Mesodermal cell (in vitro differentiated cells): ENCODE results near the gene AMMECR1. TPM values are rescaled to one million over a fixed set of nuclear protein-coding genes. Genes with fewer than 3 reads are reported as not detected.
A peak's percentile ranks its signal among the peaks of the same experiment; 100 is the strongest.
"Not testable (repeated sequence)": the region's sequence is repeated elsewhere in the genome, so short reads cannot be mapped to it uniquely, and the experiment has no call there.

Experiments used
- H3K27ac ChIP-seq: 2 replicates; pipeline ENCODE4 v1.7.0; 2013; ENCODE audit warnings: mild to moderate bottlenecking, low read depth, low read length, moderate library complexity; ENCODE audit not compliant: severe bottlenecking
- H3K36me3 ChIP-seq: 2 replicates; pipeline ENCODE4 v1.7.1; 2013; ENCODE audit warnings: mild to moderate bottlenecking, low read length, moderate library complexity; ENCODE audit not compliant: control insufficient read depth, insufficient read depth
- H3K4me1 ChIP-seq: one replicate; pipeline ENCODE4 v1.7.1; 2013; ENCODE audit warnings: mild to moderate bottlenecking, low read length; ENCODE audit not compliant: insufficient read depth, control insufficient read depth, poor library complexity, severe bottlenecking
- H3K4me3 ChIP-seq: 2 replicates; pipeline ENCODE4 v1.7.0; 2013; ENCODE audit warnings: low read length, control low read depth, mild to moderate bottlenecking; ENCODE audit not compliant: insufficient read depth, poor library complexity, severe bottlenecking; ENCODE audit errors: extremely low read depth
- H3K9me3 ChIP-seq: 2 replicates; pipeline ENCODE4 v1.7.1; 2013; ENCODE audit warnings: mild to moderate bottlenecking, low read length, moderate library complexity; ENCODE audit not compliant: control insufficient read depth
- WGBS, 2 experiments: methylation state at CpG; one replicate each; pipeline ENCODE4 v1.1.5; 2013; ENCODE audit warnings: missing lambda C conversion rate in 2 of 2; ENCODE audit not compliant: insufficient coverage in 2 of 2; 5-methylcytosine and 5-hydroxymethylcytosine counted together
- polyA plus RNA-seq, 2 experiments: library from polyadenylated mRNA; stranded (reverse); fragments of 50-300 nt; gene quantifications; one replicate each; pipeline ENCODE4 v1.2.3, GENCODE V29; 2013

Gene AMMECR1
- polyA plus RNA-seq (2013, experiment 1 of 2), result 11.5 TPM
- polyA plus RNA-seq (2013, experiment 2 of 2), result 11.7 TPM

DNA sequence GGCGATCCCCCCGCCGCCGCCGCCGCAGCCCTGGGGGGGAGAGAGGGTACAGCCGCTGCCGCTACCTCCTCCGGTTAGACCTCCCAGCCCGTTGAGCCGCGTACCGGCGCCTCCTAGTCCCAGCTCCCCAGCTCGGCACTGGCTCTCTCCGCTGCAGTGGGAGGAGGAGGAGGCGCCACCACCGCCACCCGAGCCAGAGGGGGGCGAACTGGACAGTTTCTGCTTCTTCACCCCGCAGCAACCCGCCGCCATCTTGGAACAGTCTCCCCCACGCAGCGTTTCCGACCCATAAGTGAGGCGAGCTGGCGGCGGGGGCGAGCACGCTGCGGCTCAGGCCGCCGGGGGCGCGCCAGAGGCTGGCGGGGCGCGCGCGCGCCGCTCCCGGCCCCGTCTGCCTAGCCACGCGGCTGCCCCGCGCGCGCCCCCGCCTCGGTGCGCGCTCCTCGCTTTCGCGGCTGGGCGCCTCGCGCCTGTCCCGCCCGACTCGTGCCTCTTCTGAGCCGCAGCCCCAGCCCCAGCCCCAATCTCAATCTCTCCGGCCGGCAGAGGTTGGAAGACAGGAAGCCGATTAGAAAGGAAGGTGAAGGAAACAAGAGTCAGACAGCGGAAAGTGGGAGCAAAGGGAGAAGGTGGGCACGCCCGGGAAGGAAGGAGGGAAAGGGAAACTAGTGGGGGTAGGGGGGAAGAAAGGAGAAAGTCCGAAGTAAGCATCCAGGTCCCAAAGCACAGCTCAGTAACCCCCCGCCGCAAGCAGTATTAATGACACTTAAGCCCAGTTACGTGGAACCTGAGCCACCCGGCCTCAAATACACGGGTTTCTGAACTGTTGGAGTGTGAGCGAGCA is at the start of gene AMMECR1:
TSS of gene AMMECR1 (minus strand) at position 266 of the 844 bp plus-strand sequence. CDS start at position 252, 14 bp downstream.
- 2% methylated on average over 17 of the region's 78 CpGs; no CpG with 5 or more reads in 1 of the 2 experiments for WGBS, 2 experiments
- H3K4me3 ChIP-seq, result peak within 1 kb of the TSS; percentile 65
- peaks cover 2% of the 10 kb centered on the region for H3K4me1 ChIP-seq
- H3K36me3 ChIP-seq, result no peaks in the 10 kb centered on the region
- H3K27ac ChIP-seq, result peak within 1 kb of the TSS; percentile 69
- no peaks in the 10 kb centered on the region for H3K9me3 ChIP-seq

DNA sequence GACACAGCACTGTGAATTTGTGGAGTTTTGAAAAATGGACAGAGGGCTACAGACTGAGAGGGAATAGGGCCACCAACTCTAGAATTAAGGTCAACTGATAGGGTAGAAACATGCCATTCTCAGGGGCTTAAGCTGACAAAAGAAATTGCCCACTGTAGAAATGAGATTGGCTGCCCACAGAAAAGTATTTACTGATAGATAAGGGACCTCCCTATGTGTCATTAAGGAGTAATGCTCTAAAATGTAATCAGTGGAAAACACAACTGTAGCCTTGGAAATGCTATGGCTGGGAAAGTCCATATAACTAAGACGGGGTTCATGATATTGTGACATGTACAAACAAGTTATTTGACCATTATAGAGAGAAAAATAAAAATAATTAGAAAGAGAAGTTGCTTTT is 45.4 kb upstream of the AMMECR1 start:
- WGBS, 2 experiments, result no CpG with 5 or more reads among the region's 1 CpG
- Histone ChIP-seq H3K4me1 (no peaks in the 10 kb centered on the region), H3K36me3 (no peaks in the 10 kb centered on the region), H3K9me3 (no peaks in the 10 kb centered on the region), H3K4me3 (no peak overlapping the region), H3K27ac (no peak overlapping the region)

GRCh38 chrX:110359273-110359672 is 41.4 kb upstream of the AMMECR1 start:
- no peaks in the 10 kb centered on the region for H3K4me1 ChIP-seq
- no peak overlapping the region for H3K27ac ChIP-seq
- no peaks in the 10 kb centered on the region for H3K9me3 ChIP-seq
- H3K36me3 ChIP-seq, result no peaks in the 10 kb centered on the region
- no peak overlapping the region for H3K4me3 ChIP-seq
- WGBS, 2 experiments, result no CpG with 5 or more reads among the region's 1 CpG

DNA sequence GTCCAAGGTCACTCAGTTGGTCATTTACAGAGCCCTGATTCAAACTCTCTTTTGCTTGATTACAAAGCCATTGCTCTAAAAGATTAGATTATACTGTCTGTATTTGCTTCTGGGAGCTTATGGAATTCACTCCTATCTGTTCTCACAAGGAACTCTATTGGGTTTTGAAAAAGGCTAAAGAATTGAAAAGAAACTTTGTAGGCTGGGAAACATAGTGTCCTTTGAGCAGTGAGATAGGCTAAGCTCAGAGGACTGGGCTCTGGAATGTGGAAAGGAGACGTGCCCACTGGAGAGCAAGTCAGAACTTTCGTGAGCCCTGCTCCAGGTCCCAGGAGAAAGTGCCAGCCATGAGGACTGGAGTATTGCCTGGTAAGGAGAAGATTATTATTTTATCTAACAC is 40.7 kb upstream of the AMMECR1 start, which contains the start of gene RTL9:
TSS of gene RTL9 (plus strand) at position 301 of the 400 bp plus-strand sequence. CDS start 91,770 bp downstream, outside the sequence.
- H3K4me1 ChIP-seq, result no peaks in the 10 kb centered on the region
- WGBS, 2 experiments, result no CpG with 5 or more reads among the region's 2 CpGs
- no peaks in the 10 kb centered on the region for H3K9me3 ChIP-seq
- no peaks in the 10 kb centered on the region for H3K36me3 ChIP-seq
- H3K27ac ChIP-seq, result no peak within 1 kb of the TSS
- no peak within 1 kb of the TSS for H3K4me3 ChIP-seq

GRCh38 chrX:110346681-110347080 is 28.8 kb upstream of the AMMECR1 start:
- no peaks in the 10 kb centered on the region for H3K36me3 ChIP-seq
- H3K27ac ChIP-seq, result no peak overlapping the region
- H3K4me3 ChIP-seq, result no peak overlapping the region
- no peaks in the 10 kb centered on the region for H3K4me1 ChIP-seq
- 30% methylated on average over 2 of the region's 17 CpGs; no CpG with 5 or more reads in 1 of the 2 experiments for WGBS, 2 experiments
- no peaks in the 10 kb centered on the region for H3K9me3 ChIP-seq

DNA sequence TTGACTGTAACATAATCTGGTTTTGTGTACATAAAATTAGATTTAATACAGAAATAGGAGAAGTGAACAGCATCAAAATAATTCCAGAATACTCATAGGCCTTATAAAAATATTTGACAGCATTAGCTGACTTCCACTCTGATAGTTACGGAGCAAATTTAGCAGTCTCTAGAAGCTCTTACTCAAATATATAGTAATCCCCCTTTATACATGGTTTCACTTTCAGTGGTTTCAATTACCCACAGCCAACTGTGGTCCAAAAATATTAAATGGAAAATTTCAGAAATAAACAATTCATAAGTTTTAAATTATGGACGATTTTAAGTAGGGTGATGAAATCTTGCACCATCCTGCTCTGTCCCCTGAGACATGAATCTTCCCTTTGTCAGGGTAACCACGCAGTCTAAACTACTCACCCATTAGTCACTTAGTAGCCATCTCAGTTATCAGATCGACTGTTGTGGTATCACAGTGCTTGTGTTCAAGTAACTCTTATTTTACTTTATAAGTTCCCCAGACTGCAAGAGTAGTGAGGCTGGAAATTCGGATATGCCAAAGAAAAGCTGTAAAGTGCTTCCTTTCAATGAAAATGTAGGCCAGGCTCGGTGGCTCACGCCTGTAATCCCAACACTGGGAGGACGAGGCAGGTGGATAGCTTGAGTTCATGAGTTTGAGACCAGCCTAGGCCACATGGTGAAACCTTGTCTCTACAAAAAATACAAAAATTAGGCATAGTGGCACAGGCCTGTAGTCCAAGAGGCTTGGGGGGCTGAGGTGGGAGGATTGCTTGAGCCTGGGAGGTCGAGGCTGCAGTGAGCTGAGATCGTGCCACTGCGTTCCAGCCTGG is 23.5 kb upstream of the AMMECR1 start:
- Histone ChIP-seq H3K36me3 (no peaks in the 10 kb centered on the region), H3K9me3 (no peaks in the 10 kb centered on the region), H3K27ac (peak overlapping the region; percentile 80), H3K4me3 (no peak overlapping the region), H3K4me1 (no peaks in the 10 kb centered on the region)
- whole genome bisulfite sequencing, 2 experiments, result 83% methylated on average over 1 of the region's 11 CpGs; no CpG with 5 or more reads in 1 of the 2 experiments

DNA sequence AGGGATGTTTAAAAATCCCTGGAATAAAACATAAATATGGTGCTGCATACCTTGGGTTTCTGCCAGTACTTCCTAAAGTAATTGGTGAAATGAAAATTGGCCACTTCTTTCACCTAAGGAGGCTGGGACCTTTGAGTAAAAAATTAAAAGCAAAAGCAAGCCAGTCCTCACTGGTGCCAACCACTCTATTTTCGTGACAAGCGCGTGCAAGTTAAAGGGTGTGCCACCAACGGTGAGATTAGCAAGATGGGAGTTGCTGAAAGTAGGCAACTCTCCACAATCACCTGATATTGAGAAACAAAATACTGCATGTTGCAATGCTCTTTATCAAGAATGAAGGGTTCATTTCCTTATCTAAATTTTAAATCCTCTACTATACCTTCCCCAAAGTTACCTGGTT is 21.1 kb upstream of the AMMECR1 start:
- Histone ChIP-seq H3K9me3 (no peaks in the 10 kb centered on the region), H3K27ac (no peak overlapping the region), H3K4me3 (no peak overlapping the region), H3K36me3 (no peaks in the 10 kb centered on the region), H3K4me1 (no peaks in the 10 kb centered on the region)
- WGBS, 2 experiments, result no CpG with 5 or more reads among the region's 4 CpGs

- H3K4me1 ChIP-seq, H3K9me3 ChIP-seq, H3K4me3 ChIP-seq, H3K36me3 ChIP-seq, H3K27ac ChIP-seq: not testable (repeated sequence)
- WGBS, 2 experiments, result no CpG with 5 or more reads among the region's 1 CpG
Observed at GRCh38 chrX:110333458-110333857, 15.6 kb upstream of the AMMECR1 start.

DNA sequence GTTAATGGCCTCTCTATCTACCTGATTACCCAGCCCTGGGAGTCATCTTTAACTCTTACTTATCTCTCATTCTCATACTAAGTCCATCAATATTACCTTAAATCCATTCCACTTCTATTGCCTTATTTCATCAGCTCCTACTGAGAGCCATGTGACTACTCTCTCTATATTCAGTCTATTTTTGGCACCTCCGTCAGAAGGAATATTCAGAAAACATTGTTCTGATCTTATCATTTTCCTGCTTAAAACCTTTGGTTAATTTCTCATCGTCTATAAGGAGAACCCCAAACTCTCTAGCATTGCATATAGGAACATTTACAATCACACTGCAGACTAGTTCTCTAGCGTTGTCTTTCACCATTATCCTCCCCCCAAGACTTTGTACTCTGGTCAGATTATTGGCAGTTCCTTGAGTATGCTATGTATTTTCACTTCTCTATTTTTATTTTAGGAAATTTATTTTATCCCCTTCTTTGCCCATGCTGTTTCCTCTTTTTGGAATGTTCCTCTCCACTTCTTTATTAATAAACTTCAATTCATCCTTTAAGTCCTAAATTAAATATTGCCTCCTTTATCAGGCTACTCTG is 13.7 kb upstream of the AMMECR1 start:
- Histone ChIP-seq H3K9me3 (no peaks in the 10 kb centered on the region), H3K36me3 (no peaks in the 10 kb centered on the region), H3K4me1 (no peaks in the 10 kb centered on the region), H3K4me3 (no peak overlapping the region), H3K27ac (no peak overlapping the region)
- 90% methylated on average over 2 of the region's 3 CpGs; no CpG with 5 or more reads in 1 of the 2 experiments for WGBS, 2 experiments

DNA sequence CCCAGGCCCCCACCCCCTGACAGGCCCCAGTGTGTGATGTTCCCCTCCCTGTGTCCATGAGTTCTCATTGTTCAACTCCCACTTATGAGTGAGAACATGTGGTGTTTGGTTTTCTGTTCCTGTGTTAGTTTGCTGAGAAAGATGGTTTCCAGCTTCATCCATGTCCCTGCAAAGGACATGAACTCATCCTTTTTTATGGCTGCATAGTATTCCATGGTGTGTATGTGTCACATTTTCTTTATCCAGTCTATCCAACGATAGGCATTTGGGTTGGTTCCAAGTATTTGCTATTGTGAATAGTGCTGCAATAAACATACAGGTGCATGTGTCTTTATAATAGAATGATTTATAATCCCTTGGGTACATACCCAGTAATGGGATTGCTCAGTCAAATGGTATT is 10.7 kb upstream of the AMMECR1 start:
- not testable (repeated sequence) for H3K27ac ChIP-seq, H3K9me3 ChIP-seq, H3K36me3 ChIP-seq, H3K4me3 ChIP-seq, H3K4me1 ChIP-seq
- no CpG with 5 or more reads among the region's 1 CpG for WGBS, 2 experiments
